ENCODE results near the gene PLEKHB1. TPM values are rescaled to one million over a fixed set of nuclear protein-coding genes. Genes with fewer than 3 reads are reported as not detected.
A peak's percentile ranks its signal among the peaks of the same experiment; 100 is the strongest.
"Not testable (repeated sequence)": the region's sequence is repeated elsewhere in the genome, so short reads cannot be mapped to it uniquely, and the experiment has no call there.

The PLEKHB1 gene
- total RNA-seq, 4 donors from 2014 or later = 4.7 to 12.5 (median 6.3) TPM

DNA sequence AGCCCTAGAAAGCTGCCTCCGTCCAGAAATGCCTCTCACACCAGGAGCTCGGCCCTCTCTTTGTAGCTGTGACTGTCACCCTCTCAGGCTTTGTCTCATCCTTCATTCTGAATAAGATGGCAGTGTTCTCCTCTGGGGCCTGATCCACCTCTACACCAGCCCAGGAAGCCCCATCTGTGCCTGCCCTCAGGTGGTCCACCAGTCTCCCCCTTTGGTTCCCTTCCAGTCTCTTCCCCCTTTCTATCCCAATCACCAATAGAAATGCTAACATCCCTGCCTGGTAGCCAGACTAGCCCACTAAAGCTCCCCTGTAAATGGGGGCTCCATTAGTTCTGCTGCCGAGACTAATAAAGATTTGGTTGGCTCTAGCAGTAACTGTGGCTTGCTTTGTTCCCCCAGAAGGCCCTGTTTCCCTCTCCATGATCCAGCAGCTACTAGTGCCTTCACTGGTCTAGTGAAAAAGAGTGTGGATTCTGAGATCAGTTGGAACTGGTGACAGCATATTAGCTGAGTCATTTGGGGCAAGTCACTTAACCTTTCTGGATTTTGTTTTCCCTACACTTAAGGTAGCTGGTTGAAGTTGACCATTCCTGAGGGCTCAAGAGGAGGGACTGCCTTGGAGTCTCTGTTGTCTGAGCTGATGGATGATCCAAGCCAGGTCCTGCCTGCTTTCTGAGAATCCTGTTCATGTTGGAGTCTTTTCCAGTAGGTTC lies 16.2 kb downstream of the PLEKHB1 start:
- Histone ChIP-seq H3K4me3 (no peak overlapping the region), H3K27me3 (no peaks in the 10 kb centered on the region), H3K27ac (no peak overlapping the region), H3K9me3 (no peaks in the 10 kb centered on the region), H3K4me1 (peaks cover 15% of the 10 kb centered on the region), H3K36me3 (no peaks in the 10 kb centered on the region)
- peak in 1 of 2 donors; percentile 49 for DNase-seq (ENCODE audit: low spot score in 2 of 2)
- TF ChIP-seq POLR2A (IDR thresholded peaks at IDR 0.05) (no peak), POLR2AphosphoS5 (IDR thresholded peaks at IDR 0.05) (no peak), EP300 (IDR thresholded peaks at IDR 0.05) (no peak)
- WGBS = 95% methylated on average over 3 of the region's 3 CpGs

DNA sequence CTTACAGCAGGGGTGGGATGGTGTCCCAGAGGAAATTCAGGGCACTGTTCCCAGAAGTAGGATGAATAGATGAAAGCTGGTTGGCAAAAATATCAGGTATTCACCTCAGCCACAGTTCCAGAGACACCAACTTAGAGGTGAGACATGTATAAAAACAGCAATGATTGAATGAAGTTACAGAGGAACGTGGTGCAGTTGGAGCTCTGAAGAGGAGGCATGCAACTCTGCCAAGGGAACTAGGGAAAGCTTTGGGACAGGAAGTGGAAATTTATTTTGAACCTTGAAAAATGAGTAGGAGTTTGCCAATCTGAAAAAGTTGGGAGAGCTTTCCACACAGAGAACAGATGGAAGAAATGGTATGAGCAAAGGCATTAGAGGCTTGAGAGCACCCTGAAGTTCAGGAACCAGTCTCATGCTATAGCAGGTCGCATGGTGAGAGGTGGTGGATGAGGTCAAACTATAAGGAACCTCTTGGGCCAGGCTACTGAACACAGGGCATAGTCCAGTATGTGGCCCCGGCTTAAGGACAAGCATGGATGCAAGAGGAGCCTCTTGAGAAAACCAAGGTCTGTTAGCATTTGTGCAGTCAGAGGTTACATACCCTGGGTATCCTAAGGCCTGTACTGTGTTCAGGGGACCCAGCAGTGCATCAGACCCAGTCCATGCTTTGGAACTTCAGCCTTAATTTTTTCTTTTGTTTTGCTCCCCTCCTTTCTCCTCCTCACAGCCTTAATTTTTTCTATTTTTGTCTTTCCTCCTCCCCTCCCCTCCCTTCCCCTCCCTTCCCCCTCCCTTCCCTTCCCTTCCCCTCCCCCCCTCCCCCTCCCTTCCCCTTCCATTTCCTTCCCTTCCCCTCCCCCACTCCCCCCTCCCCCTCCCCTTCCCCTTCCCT lies 17.5 kb downstream of the PLEKHB1 start:
- 74% methylated on average over 3 of the region's 3 CpGs for WGBS
- Histone ChIP-seq H3K27ac (no peak overlapping the region), H3K27me3 (no peaks in the 10 kb centered on the region), H3K4me1 (peaks cover 15% of the 10 kb centered on the region), H3K4me3 (no peak overlapping the region), H3K9me3 (no peaks in the 10 kb centered on the region), H3K36me3 (no peaks in the 10 kb centered on the region)
- DNase-seq (ENCODE audit: low spot score in 2 of 2) = no peak
- no peak for TF ChIP-seq POLR2A (IDR thresholded peaks at IDR 0.05)
- no peak for TF ChIP-seq POLR2AphosphoS5 (IDR thresholded peaks at IDR 0.05)
- TF ChIP-seq EP300 (IDR thresholded peaks at IDR 0.05) = no peak
- TF ChIP-seq, protein P1, sequence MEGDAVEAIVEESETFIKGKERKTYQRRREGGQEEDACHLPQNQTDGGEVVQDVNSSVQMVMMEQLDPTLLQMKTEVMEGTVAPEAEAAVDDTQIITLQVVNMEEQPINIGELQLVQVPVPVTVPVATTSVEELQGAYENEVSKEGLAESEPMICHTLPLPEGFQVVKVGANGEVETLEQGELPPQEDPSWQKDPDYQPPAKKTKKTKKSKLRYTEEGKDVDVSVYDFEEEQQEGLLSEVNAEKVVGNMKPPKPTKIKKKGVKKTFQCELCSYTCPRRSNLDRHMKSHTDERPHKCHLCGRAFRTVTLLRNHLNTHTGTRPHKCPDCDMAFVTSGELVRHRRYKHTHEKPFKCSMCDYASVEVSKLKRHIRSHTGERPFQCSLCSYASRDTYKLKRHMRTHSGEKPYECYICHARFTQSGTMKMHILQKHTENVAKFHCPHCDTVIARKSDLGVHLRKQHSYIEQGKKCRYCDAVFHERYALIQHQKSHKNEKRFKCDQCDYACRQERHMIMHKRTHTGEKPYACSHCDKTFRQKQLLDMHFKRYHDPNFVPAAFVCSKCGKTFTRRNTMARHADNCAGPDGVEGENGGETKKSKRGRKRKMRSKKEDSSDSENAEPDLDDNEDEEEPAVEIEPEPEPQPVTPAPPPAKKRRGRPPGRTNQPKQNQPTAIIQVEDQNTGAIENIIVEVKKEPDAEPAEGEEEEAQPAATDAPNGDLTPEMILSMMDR (IDR thresholded peaks at IDR 0.05) = no peak

DNA sequence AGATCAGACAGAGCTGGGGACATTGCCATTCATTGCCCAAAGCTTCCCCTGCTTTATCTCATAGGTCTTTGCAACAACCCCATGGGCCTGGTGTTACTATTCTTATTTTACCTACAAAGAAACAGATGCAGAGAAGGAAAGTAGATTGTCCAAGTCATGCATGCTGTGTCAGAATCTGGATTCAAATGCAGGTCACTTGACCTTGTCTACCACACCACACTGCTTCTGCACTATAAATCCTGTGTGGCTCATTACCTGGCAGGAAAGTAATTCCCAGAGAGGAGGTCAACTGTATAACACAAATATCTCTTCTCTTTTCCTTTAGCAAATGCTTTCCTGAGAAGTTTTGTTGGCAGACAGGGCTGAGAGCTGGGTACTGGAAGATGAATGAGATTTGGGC lies 18.5 kb downstream of the PLEKHB1 start:
- Histone ChIP-seq H3K36me3 (no peaks in the 10 kb centered on the region), H3K27ac (no peak overlapping the region), H3K4me3 (no peak overlapping the region), H3K27me3 (no peaks in the 10 kb centered on the region), H3K9me3 (no peaks in the 10 kb centered on the region), H3K4me1 (peaks cover 15% of the 10 kb centered on the region)
- no peak for DNase-seq (ENCODE audit: low spot score in 2 of 2)
- no peak for TF ChIP-seq POLR2AphosphoS5 (IDR thresholded peaks at IDR 0.05)
- TF ChIP-seq EP300 (IDR thresholded peaks at IDR 0.05) = no peak
- TF ChIP-seq POLR2A (IDR thresholded peaks at IDR 0.05) = no peak

DNA sequence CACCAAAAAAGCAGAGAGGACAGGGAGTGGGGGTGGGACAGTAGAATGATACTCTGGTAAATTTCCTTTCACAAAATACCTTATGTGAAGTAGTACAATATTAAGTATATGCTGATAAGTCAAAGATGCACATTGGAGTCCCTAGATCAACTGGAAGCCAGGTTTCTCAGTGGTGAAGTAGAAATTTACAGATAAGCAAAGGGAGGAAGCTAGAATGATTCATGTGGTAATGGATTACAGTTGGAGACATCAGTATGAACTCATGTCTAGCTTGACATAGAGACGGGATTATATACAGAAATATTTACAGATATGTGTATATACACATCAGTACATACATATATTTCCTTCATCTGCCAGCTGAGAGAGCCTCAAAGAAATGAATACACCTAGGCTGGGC lies 21.5 kb downstream of the PLEKHB1 start:
- Histone ChIP-seq H3K27me3 (no peaks in the 10 kb centered on the region), H3K4me1 (no peaks in the 10 kb centered on the region), H3K36me3 (no peaks in the 10 kb centered on the region), H3K4me3 (no peak overlapping the region), H3K27ac (no peak overlapping the region), H3K9me3 (no peaks in the 10 kb centered on the region)
- WGBS = 77% methylated on average over 1 of the region's 1 CpG
- DNase-seq (ENCODE audit: low spot score in 2 of 2) = no peak
- no peak for TF ChIP-seq EP300 (IDR thresholded peaks at IDR 0.05)
- TF ChIP-seq, protein P1 (IDR thresholded peaks at IDR 0.05) = no peak
- TF ChIP-seq POLR2A (IDR thresholded peaks at IDR 0.05) = no peak

DNA sequence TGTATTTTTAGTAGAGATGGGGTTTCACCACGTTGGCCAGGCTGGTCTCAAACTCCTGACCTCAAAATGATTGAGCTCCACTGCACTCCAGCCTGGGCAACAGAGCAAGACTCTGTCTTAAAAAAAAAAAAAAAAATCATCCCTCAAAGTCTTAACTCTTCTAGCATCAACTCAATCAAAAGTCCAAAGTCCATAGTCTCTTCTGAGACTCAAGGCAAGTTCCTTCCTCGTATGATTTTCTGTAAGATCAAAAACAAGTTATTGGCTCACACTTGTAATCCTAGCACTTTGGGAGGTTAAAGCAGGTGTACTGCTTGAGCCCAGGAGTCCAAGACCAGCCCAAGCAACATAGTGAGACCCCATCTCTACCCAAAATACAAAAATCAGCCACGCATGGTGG lies 24.4 kb downstream of the PLEKHB1 start:
- WGBS = 91% methylated on average over 3 of the region's 3 CpGs
- Histone ChIP-seq H3K27ac (no peak overlapping the region), H3K9me3 (no peaks in the 10 kb centered on the region), H3K36me3 (peaks cover 12% of the 10 kb centered on the region), H3K4me3 (no peak overlapping the region), H3K27me3 (no peaks in the 10 kb centered on the region), H3K4me1 (no peaks in the 10 kb centered on the region)
- TF ChIP-seq, protein P1 (IDR thresholded peaks at IDR 0.05) = no peak
- DNase-seq (ENCODE audit: low spot score in 2 of 2) = no peak

DNA sequence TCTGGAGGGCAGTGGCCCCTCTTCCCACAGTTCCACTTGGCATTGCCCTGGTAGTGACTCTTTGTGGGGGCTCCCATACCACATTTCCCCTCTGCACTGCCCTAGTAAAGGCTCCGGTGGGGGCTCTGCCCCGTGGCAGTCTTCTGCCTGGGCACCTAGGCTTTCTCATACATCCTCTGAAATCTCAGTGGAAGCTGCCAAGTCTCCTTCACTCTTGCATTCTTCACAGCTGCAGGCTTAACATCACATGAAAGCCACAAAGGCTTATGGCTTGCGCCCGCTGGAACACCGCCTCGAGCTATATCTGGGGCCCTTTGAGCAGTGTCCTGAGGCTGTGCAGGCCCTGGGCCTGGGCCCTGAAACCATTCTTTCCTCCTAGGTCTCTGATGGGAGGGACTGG lies 25.3 kb downstream of the PLEKHB1 start:
- Histone ChIP-seq H3K4me3 (no peak overlapping the region), H3K27ac (no peak overlapping the region), H3K36me3 (peaks cover 14% of the 10 kb centered on the region), H3K4me1 (no peaks in the 10 kb centered on the region), H3K9me3 (no peaks in the 10 kb centered on the region), H3K27me3 (no peaks in the 10 kb centered on the region)
- peak in 1 of 2 donors; percentile 53 for DNase-seq (ENCODE audit: low spot score in 2 of 2)
- 82% methylated on average over 6 of the region's 6 CpGs for WGBS
- TF ChIP-seq POLR2AphosphoS5 (IDR thresholded peaks at IDR 0.05) = no peak
- no peak for TF ChIP-seq EP300 (IDR thresholded peaks at IDR 0.05)
- TF ChIP-seq, protein P1 (IDR thresholded peaks at IDR 0.05) = no peak
- no peak for TF ChIP-seq POLR2A (IDR thresholded peaks at IDR 0.05)

DNA sequence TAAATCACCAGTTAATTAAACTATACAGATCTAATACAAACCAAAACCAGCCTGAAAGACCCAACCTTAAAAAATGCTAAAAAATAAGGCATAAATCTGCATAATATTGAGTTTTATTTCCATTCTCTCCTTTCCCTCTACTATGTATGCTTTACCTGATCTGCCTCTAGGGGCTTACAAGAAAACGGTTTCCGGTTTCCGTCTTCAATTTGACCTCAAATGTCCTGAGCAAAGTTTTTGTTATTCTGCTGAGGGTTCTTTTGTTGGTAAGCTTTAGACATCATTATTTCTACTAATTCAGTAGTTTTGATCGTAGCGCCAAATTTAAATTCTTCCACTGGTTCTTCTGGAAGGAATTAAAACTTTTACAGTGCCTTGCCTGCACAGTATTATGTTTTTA lies 30.2 kb downstream of the PLEKHB1 start:
- not testable (repeated sequence) for H3K4me1 ChIP-seq; DNase-seq (ENCODE audit: low spot score in 2 of 2); H3K27ac ChIP-seq; H3K27me3 ChIP-seq; H3K4me3 ChIP-seq; H3K9me3 ChIP-seq
- WGBS = 88% methylated on average over 5 of the region's 5 CpGs
- peaks cover 51% of the 10 kb centered on the region for H3K36me3 ChIP-seq
